ENCODE results near the gene MACROD1. TPM values are rescaled to one million over a fixed set of nuclear protein-coding genes. Genes with fewer than 3 reads are reported as not detected.

The MACROD1 gene
- total RNA-seq, 2 experiments from 2014 or later = 14.4 to 14.6 TPM

DNA sequence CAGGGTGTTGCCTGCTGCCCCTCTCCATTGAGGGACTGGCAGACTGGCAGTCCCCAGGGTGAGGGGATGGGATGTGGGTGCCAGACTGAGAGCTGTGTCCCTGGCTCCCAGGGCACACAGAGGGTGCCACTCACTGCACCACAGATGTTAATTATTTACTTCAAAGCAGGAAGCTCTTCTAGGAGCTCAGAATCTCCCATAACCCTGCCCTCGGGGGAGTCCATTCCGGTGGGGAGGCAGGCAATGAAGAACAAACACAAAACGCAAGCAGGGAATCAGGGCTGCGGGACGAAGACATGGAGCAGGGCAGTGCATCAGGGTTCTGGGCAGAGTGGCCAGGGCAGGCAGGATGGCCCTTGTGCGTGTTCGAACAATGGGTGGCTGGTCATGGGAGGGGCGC is 154.5 kb downstream of the MACROD1 start:
- DNase-seq = no peak
- H3K4me1 Mint-ChIP-seq (ENCODE audit: low read depth) = peaks cover 10% of the 10 kb centered on the region
- peaks cover 24% of the 10 kb centered on the region for H3K27me3 Mint-ChIP-seq (ENCODE audit: low read depth)
- H3K27ac Mint-ChIP-seq = no peak overlapping the region
- no peaks in the 10 kb centered on the region for H3K9me3 Mint-ChIP-seq (ENCODE audit: insufficient read depth)
- CTCF ChIA-PET = no interaction called here
- H3K36me3 Mint-ChIP-seq (ENCODE audit: low read depth) = no peaks in the 10 kb centered on the region
- POLR2A ChIA-PET = no interaction called here
- H3K4me3 Mint-ChIP-seq = no peak overlapping the region
- no peak for ATAC-seq

DNA sequence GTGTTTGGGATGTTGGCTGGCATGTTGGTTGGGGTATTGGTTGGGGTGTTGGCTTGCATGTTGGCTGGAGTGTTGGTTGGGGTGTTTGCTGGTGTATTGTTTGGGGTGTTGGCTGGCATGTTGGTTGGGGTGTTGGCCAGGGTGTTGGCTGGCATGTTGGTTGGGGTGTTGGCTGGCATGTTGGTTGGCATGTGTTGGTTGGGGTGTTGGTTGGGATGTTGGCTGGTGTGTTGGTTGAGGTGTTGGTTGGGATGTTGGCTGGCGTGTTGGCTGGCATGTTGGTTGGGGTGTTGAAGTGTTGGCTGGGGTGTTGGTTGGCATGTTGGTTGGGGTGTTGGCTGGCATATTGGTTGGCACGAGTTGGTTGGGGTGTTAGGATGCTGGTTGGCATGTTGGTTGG is 155.1 kb downstream of the MACROD1 start:
- peaks cover 29% of the 10 kb centered on the region for H3K27me3 Mint-ChIP-seq (ENCODE audit: low read depth)
- ATAC-seq (no peak), DNase-seq (no peak)
- ChIA-PET CTCF (no interaction called here), POLR2A (no interaction called here)
- H3K9me3 Mint-ChIP-seq (ENCODE audit: insufficient read depth) = no peaks in the 10 kb centered on the region
- H3K4me1 Mint-ChIP-seq (ENCODE audit: low read depth) = peaks cover 10% of the 10 kb centered on the region
- H3K4me3 Mint-ChIP-seq = no peak overlapping the region
- no peaks in the 10 kb centered on the region for H3K36me3 Mint-ChIP-seq (ENCODE audit: low read depth)
- no peak overlapping the region for H3K27ac Mint-ChIP-seq

DNA sequence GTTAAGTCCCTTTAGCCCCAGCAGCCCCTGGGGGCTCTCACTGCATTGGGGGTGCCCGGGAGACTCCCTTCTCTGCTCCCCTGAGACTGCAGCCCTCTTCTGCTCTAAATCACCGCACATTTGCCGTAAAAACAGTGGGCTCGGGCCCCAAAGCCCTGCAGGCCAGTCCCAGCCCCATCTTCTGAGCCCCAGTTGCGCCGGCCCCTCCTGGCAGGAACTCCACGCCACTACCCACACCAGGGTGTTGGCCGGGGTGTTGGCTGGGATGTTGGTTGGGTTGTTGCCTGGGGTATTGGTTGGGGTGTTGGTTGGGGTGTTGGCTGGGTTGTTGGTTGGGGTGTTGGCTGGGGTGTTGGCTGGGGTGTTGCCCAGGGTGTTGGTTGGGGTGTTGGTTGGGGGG is 156.2 kb downstream of the MACROD1 start:
- Mint-ChIP-seq H3K27ac (no peak overlapping the region), H3K4me3 (no peak overlapping the region), H3K9me3 (ENCODE audit: insufficient read depth) (no peaks in the 10 kb centered on the region), H3K36me3 (ENCODE audit: low read depth) (no peaks in the 10 kb centered on the region), H3K27me3 (ENCODE audit: low read depth) (peaks cover 29% of the 10 kb centered on the region), H3K4me1 (ENCODE audit: low read depth) (peaks cover 10% of the 10 kb centered on the region)
- DNase-seq = no peak
- no peak for ATAC-seq
- ChIA-PET POLR2A (no interaction called here), CTCF (no interaction called here)

DNA sequence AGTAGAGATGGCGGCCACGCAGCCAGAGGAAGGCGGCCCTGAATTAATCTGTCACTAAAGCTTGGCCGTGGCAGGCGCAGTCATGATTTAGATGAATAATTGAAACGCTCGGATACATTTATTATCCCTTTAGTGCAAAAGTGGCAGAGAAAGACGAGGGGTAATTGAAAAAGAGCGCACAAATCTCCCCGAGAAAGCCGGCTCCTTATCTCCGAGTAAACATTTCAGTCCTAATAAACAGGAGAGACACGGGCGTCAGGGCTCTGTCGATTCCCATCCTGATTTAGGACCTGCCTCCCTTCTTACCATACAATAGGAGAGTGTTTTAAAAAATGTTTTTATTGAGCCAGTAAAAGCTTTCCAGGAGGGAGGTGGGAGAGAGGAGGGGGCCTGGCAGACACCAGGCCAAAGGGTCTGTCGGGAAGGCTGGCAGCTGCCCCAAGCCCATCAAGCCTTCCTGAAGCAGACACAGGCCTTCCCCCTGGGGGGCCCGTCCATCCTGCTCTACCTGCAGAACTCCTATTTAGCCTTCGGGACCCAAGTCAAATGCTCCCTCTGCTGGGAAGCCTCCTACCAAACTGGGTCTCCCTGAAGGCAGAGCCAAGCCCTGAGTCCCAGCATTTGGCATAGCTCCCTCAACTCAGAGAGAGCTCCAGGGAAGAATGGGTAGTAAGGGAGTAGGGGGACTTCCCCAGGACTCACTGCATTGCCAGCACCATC is 156.8 kb downstream of the MACROD1 start:
- Mint-ChIP-seq H3K4me1 (ENCODE audit: low read depth) (peaks cover 10% of the 10 kb centered on the region), H3K36me3 (ENCODE audit: low read depth) (no peaks in the 10 kb centered on the region), H3K9me3 (ENCODE audit: insufficient read depth) (no peaks in the 10 kb centered on the region), H3K4me3 (no peak overlapping the region), H3K27me3 (ENCODE audit: low read depth) (peaks cover 29% of the 10 kb centered on the region), H3K27ac (no peak overlapping the region)
- ChIA-PET CTCF (no interaction called here), POLR2A (no interaction called here)
- DNase-seq = no peak
- no peak for ATAC-seq

DNA sequence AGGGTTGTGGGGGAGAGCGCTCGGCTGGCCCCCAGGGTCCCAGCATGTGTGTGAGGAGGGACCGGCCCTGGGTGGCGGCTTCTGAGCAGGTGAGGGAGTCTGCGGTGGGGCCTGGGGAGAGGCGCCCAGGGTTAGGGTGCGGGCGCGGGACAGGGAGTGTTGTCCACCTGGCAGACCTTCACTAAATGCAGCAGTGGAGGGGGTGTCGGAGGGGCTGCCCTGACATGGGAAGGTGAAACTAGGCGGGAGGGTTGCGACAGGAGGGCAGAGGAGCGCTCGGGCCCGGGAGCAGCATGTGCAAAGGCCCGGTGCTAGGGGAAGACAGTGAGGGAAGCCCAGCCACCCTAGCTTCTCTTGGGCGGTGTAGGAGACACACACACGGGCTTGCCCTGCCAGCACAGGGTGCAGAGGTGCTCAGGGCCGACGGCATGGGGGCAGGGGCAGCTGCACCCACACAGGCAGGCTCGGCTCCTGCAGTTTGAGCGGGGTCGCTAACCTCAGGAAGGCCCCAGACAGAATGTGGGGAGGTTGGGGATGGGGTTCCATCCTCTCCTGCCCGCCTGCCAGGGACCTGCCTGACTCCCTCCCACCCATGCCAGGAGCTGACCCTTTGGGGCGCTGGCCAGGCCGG is 157.5 kb downstream of the MACROD1 start:
- no peaks in the 10 kb centered on the region for H3K36me3 Mint-ChIP-seq (ENCODE audit: low read depth)
- ATAC-seq = no peak

DNA sequence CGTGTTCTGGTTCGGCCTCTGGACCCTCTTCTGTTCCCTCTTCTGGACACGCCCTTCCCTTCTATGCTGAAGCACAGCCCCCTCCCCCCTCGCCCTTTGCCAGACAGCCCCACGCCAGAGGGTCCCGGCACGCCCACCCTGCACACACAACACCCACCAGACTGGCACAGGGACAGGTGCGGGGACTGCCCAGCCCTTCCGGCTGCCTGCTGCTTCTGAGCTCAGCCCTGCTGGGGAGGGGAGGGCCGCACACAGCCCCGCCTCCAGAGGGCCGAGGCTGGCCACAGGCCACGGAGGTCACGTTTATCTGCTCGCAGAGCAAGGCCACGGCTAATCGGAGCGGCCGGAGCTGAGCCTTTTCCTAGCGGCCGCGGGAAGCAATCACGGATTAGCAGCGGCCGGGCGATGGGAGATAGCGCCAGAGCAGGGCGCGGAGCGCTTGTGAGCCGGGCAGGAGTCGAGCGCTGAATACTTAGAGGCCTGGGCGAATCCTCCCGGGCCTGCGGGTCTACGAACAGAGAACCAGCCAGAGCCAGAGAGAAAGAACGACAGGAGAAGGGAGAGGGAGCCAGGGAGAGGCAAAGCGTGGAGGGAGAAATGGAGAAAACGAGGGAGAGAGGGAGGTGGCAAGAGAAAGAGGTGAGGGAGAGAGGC is 158.2 kb downstream of the MACROD1 start:
- H3K9me3 Mint-ChIP-seq (ENCODE audit: insufficient read depth) = no peaks in the 10 kb centered on the region
- H3K4me3 Mint-ChIP-seq = no peak overlapping the region
- H3K36me3 Mint-ChIP-seq (ENCODE audit: low read depth) = no peaks in the 10 kb centered on the region
- peaks cover 29% of the 10 kb centered on the region for H3K27me3 Mint-ChIP-seq (ENCODE audit: low read depth)
- ATAC-seq (peak; percentile 40), DNase-seq (no peak)
- ChIA-PET CTCF (interaction anchor here (1.1 kb wide), 1 partner anchor 142 kb away, joined by 3 read pairs; no protein-coding TSS in a partner anchor), POLR2A (no interaction called here)
- peaks cover 10% of the 10 kb centered on the region for H3K4me1 Mint-ChIP-seq (ENCODE audit: low read depth)
- no peak overlapping the region for H3K27ac Mint-ChIP-seq

More for the DNA sequence above, 157.5 kb downstream of the MACROD1 start:
- ChIA-PET CTCF (no interaction called here), POLR2A (no interaction called here)
- H3K27me3 Mint-ChIP-seq (ENCODE audit: low read depth) = peaks cover 29% of the 10 kb centered on the region
- DNase-seq = no peak
- no peak overlapping the region for H3K27ac Mint-ChIP-seq
- peaks cover 10% of the 10 kb centered on the region for H3K4me1 Mint-ChIP-seq (ENCODE audit: low read depth)
- H3K4me3 Mint-ChIP-seq = no peak overlapping the region
- H3K9me3 Mint-ChIP-seq (ENCODE audit: insufficient read depth) = no peaks in the 10 kb centered on the region

DNA sequence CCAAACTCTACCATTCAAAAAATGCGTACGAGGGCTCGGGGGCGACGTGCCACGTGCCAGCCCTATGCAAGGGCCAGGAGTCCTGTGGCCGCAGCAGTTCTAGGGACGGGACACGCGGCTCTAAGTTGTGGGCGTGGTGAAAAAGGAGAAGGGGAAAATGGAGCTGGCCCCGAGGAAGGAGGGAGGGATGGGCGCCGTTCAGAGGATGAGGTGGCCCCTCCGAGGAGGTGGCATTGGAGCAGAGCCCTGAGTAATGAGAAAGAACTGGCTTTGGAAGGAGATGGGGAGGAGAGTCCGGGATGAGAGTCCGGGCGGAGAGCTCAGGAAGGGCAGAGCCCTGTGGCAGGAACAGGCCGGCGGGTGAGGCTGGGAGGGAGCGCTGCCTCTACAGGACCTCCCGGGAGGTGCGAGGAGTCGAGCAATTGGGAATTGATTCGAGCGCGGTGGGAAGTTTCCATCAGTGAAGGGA is 158.7 kb downstream of the MACROD1 start:
- peaks cover 10% of the 10 kb centered on the region for H3K4me1 Mint-ChIP-seq (ENCODE audit: low read depth)
- H3K9me3 Mint-ChIP-seq (ENCODE audit: insufficient read depth) = no peaks in the 10 kb centered on the region
- H3K36me3 Mint-ChIP-seq (ENCODE audit: low read depth) = no peaks in the 10 kb centered on the region
- H3K27ac Mint-ChIP-seq = no peak overlapping the region
- H3K27me3 Mint-ChIP-seq (ENCODE audit: low read depth) = peaks cover 29% of the 10 kb centered on the region
- H3K4me3 Mint-ChIP-seq = no peak overlapping the region
- ChIA-PET POLR2A (no interaction called here), CTCF (interaction anchor here (1.1 kb wide), 1 partner anchor 142 kb away, joined by 3 read pairs; no protein-coding TSS in a partner anchor)
- DNase-seq = no peak
- ATAC-seq = peak; percentile 10

DNA sequence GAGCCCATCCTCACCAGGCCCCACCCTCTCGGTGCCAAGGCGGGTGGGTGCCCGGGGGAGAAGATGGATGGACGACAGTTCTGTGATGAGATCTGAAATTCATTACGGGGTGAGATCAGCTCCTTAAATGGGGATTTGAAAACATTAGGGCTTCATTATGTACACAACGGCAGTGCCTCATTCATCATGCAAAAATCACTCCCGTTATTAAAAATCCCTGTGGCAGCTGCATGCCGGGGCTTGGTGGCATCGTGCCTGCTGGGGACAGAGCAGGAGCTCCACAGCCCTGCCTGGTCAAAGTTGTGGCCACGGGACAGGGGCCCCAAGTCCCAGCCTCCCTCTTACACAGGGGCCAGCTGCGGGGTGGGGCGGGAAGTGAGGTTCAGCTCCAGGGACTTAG is 159.5 kb downstream of the MACROD1 start:
- Mint-ChIP-seq H3K9me3 (ENCODE audit: insufficient read depth) (no peaks in the 10 kb centered on the region), H3K27me3 (ENCODE audit: low read depth) (peaks cover 29% of the 10 kb centered on the region), H3K36me3 (ENCODE audit: low read depth) (peaks cover 2% of the 10 kb centered on the region), H3K4me1 (ENCODE audit: low read depth) (peaks cover 17% of the 10 kb centered on the region), H3K4me3 (no peak overlapping the region), H3K27ac (no peak overlapping the region)
- POLR2A ChIA-PET = no interaction called here
- no peak for DNase-seq
- no peak for ATAC-seq
- CTCF ChIA-PET = no interaction called here

DNA sequence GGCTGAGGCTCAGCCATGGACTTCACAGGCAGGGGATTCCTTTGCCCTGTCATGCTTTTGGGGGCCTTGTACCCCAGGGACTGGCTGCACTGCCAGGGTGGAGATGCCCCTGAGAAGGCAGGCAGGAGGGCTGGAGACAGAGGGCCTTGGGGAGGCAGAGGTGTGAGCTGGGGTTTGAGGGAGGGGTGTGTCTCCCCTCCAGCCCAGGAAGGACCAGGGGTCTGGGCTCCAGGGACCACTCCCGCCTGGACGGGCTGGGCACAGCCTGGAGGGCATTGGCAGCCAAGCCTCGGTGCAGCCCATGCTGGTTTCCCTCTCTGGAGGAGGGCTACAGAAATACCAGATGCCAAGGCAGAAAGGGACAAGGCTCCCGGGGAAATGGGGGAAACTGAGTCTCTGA is 160.2 kb downstream of the MACROD1 start:
- CTCF ChIA-PET = no interaction called here

DNA sequence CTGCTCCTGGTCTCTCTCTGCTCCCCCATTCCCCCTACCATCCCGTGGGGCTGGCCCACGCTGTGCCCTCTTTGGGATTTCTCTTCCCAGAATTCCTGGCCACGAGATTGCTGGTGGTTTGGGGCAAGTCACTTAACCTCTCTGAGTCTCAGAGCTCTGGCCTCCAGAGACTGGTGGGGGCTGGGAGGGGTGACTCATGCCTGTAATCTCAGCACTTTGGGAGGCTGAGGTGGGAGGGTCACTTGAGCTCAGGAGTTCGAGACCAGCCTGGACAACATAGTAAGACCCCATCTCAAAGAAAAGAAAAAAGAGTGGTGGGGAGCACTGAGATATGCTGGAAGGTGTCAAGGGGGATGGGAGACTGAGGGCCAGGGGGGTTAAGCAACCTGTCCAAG is 161.3 kb downstream of the MACROD1 start:
- H3K9me3 Mint-ChIP-seq (ENCODE audit: insufficient read depth) = no peaks in the 10 kb centered on the region
- no peak for DNase-seq
- ChIA-PET POLR2A (no interaction called here), CTCF (no interaction called here)
- no peak overlapping the region for H3K4me3 Mint-ChIP-seq
- no peak for ATAC-seq
- peaks cover 29% of the 10 kb centered on the region for H3K27me3 Mint-ChIP-seq (ENCODE audit: low read depth)
- peaks cover 2% of the 10 kb centered on the region for H3K36me3 Mint-ChIP-seq (ENCODE audit: low read depth)
- no peak overlapping the region for H3K27ac Mint-ChIP-seq
- H3K4me1 Mint-ChIP-seq (ENCODE audit: low read depth) = peaks cover 24% of the 10 kb centered on the region

More for the DNA sequence above, 160.2 kb downstream of the MACROD1 start:
- no peak for ATAC-seq
- Mint-ChIP-seq H3K27me3 (ENCODE audit: low read depth) (peaks cover 29% of the 10 kb centered on the region), H3K4me3 (no peak overlapping the region), H3K36me3 (ENCODE audit: low read depth) (peaks cover 2% of the 10 kb centered on the region), H3K4me1 (ENCODE audit: low read depth) (peaks cover 20% of the 10 kb centered on the region), H3K9me3 (ENCODE audit: insufficient read depth) (no peaks in the 10 kb centered on the region), H3K27ac (no peak overlapping the region)
- POLR2A ChIA-PET = no interaction called here
- no peak for DNase-seq

DNA sequence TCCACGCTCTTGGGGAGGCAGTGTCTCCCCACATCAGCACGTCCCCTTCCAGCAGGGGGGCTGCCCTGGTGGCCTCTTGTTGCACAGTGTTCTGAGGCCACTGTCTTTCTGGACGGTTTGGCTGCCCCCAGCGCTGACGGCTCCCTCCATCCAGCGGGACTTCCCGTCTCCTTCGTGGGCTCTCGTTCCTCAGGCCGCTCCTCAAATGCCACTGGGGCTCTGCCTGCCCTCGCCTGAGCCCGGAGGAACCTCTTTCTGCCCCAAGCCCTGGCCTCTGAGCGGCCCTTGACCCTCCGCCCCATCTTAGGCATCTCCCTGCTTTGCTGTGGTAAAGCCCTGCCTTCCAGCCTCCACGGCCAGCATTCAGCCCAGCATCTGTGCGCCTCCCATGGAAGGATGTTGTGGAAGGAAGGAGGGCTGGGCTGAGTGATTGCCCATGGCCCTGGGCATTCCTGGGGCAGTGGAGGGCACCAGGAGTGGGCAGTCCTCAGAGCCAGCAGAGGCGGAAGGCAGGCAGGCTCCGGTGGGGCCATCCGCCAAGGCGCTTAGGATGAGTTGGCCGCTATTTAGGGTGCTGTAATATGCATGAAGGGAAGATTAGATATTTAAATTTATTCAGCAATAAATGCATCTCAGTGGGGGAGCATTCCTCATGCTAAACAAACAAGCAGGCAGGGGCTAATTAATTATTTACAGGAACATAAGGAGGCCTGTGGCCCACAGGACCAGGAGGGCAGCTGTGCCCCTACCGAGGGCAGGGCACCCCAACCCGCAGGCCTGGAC is 161.9 kb downstream of the MACROD1 start:
- Mint-ChIP-seq H3K36me3 (ENCODE audit: low read depth) (peaks cover 2% of the 10 kb centered on the region), H3K4me1 (ENCODE audit: low read depth) (peaks cover 24% of the 10 kb centered on the region), H3K4me3 (no peak overlapping the region), H3K27me3 (ENCODE audit: low read depth) (peaks cover 28% of the 10 kb centered on the region), H3K27ac (no peak overlapping the region), H3K9me3 (ENCODE audit: insufficient read depth) (no peaks in the 10 kb centered on the region)
- no peak for ATAC-seq
- ChIA-PET CTCF (no interaction called here), POLR2A (no interaction called here)
- no peak for DNase-seq
